SK-N-SH treated with all-trans-retinoic acid at 6 μM for 48 hours (cell line): ENCODE measurements around the gene ZFP64.

Experiments
- ATAC-seq: fragments of 200-7000 bp; cut with Tn5 transposase; 3 replicates; pipeline ENCODE4 v1.9.1; 2020; ENCODE audit warnings: mild to moderate bottlenecking, moderate library complexity
- BACH2 ChIP-seq: fragments of 250-450 bp; sonication (Bioruptor Pico); IDR thresholded peaks from 2 replicates; pipeline ENCODE4 v1.9.0; 2021; ENCODE audit warnings: mild to moderate bottlenecking, borderline replicate concordance
- CSRNP3 ChIP-seq: fragments of 250-450 bp; sonication (Bioruptor Pico); IDR thresholded peaks from 2 replicates; pipeline ENCODE4 v1.5.1; 2021; ENCODE audit warnings: mild to moderate bottlenecking, moderate library complexity
- ESRRG ChIP-seq: fragments of 250-450 bp; sonication (Bioruptor Pico); IDR thresholded peaks from 2 replicates; pipeline ENCODE4 v1.6.1; 2021; ENCODE audit warnings: mild to moderate bottlenecking
- GLIS3 ChIP-seq: fragments of 250-450 bp; sonication (Bioruptor Pico); IDR thresholded peaks from 2 replicates; pipeline ENCODE4 v1.5.0; 2020; ENCODE audit warnings: mild to moderate bottlenecking, moderate library complexity
- OSR1 ChIP-seq: fragments of 250-450 bp; sonication (Bioruptor Pico); IDR thresholded peaks from 2 replicates; pipeline ENCODE4 v1.8.0; 2022; ENCODE audit warnings: moderate library complexity, mild to moderate bottlenecking, inconsistent platforms
- PATZ1 ChIP-seq: fragments of 250-450 bp; sonication (Bioruptor Pico); IDR thresholded peaks from 2 replicates; pipeline ENCODE4 v1.8.0; 2020; ENCODE audit warnings: mild to moderate bottlenecking, moderate library complexity, borderline replicate concordance
- PPARA ChIP-seq: fragments of 250-450 bp; sonication (Bioruptor Pico); IDR thresholded peaks from 2 replicates; pipeline ENCODE4 v1.5.0; 2020; ENCODE audit warnings: mild to moderate bottlenecking, borderline replicate concordance
- RARB ChIP-seq: fragments of 250-450 bp; sonication (Bioruptor Pico); IDR thresholded peaks from 2 replicates; pipeline ENCODE4 v1.8.0; 2021; ENCODE audit warnings: mild to moderate bottlenecking, moderate library complexity
- SNAI2 ChIP-seq: fragments of 250-450 bp; sonication (Bioruptor Pico); IDR thresholded peaks from 2 replicates; pipeline ENCODE4 v1.5.0; 2020; ENCODE audit warnings: mild to moderate bottlenecking, moderate library complexity
- TCF4 ChIP-seq: fragments of 250-450 bp; sonication (Bioruptor Pico); IDR thresholded peaks from 2 replicates; pipeline ENCODE4 v1.8.0; 2021; ENCODE audit warnings: mild to moderate bottlenecking, moderate library complexity, borderline replicate concordance
- TOX ChIP-seq: fragments of 250-450 bp; sonication (Bioruptor Pico); IDR thresholded peaks from 2 replicates; pipeline ENCODE4 v1.8.0; 2021; ENCODE audit warnings: mild to moderate bottlenecking, moderate library complexity, borderline replicate concordance
- TSHZ2 ChIP-seq: fragments of 250-450 bp; sonication (Bioruptor Pico); IDR thresholded peaks from 2 replicates; pipeline ENCODE4 v1.5.0; 2020; ENCODE audit warnings: mild to moderate bottlenecking, moderate library complexity
- ZC3H10 ChIP-seq: fragments of 250-450 bp; sonication (Bioruptor Pico); IDR thresholded peaks from 2 replicates; pipeline ENCODE4 v1.5.1; 2021; ENCODE audit warnings: mild to moderate bottlenecking, moderate library complexity
- ZFP3 ChIP-seq: fragments of 250-450 bp; sonication (Bioruptor Pico); IDR thresholded peaks from 2 replicates; pipeline ENCODE4 v1.5.0; 2020; ENCODE audit warnings: mild to moderate bottlenecking, moderate library complexity
- ZFP30 ChIP-seq: fragments of 450-650 bp; formaldehyde crosslinking; IDR thresholded peaks from 2 replicates; pipeline ENCODE4 v1.5.0; 2022; ENCODE audit warnings: mild to moderate bottlenecking, moderate library complexity
- ZNF565 ChIP-seq: fragments of 450-650 bp; formaldehyde crosslinking; conservative IDR thresholded peaks from 2 replicates; pipeline ENCODE4 v1.5.0; 2020; ENCODE audit warnings: low read depth, mild to moderate bottlenecking, moderate library complexity
- ZNF70 ChIP-seq: fragments of 450-650 bp; formaldehyde crosslinking; IDR thresholded peaks from 2 replicates; pipeline ENCODE4 v1.5.0; 2020; ENCODE audit warnings: mild to moderate bottlenecking, moderate library complexity
- TF ChIP-seq, protein P1 (sequence below): fragments of 250-450 bp; sonication (Bioruptor Pico); IDR thresholded peaks from 2 replicates; pipeline ENCODE4 v1.8.0; 2021; ENCODE audit warnings: low read depth, mild to moderate bottlenecking, moderate library complexity, borderline replicate concordance

Gene ZFP64

GRCh38 chr20:52110456-52110855 is 81.1 kb downstream of the ZFP64 start:
- no peak for ATAC-seq
- TF ChIP-seq ZNF70 (CRISPR knock-in tag) = no peak
- TF ChIP-seq PATZ1 = no peak
- no peak for TF ChIP-seq SNAI2 (CRISPR knock-in tag)
- TF ChIP-seq, protein P1, sequence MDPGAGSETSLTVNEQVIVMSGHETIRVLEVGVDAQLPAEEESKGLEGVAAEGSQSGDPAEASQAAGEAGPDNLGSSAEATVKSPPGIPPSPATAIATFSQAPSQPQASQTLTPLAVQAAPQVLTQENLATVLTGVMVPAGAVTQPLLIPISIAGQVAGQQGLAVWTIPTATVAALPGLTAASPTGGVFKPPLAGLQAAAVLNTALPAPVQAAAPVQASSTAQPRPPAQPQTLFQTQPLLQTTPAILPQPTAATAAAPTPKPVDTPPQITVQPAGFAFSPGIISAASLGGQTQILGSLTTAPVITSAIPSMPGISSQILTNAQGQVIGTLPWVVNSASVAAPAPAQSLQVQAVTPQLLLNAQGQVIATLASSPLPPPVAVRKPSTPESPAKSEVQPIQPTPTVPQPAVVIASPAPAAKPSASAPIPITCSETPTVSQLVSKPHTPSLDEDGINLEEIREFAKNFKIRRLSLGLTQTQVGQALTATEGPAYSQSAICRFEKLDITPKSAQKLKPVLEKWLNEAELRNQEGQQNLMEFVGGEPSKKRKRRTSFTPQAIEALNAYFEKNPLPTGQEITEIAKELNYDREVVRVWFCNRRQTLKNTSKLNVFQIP = no peak
- TF ChIP-seq ZFP3 = no peak
- TF ChIP-seq PPARA = no peak
- no peak for TF ChIP-seq OSR1
- TF ChIP-seq TCF4 (CRISPR knock-in tag) = no peak
- TF ChIP-seq ZNF565 (CRISPR knock-in tag) = no peak
- TF ChIP-seq RARB = no peak
- no peak for TF ChIP-seq CSRNP3 (CRISPR knock-in tag)
- no peak for TF ChIP-seq BACH2 (CRISPR knock-in tag)
- TF ChIP-seq, all 23 proteins: peak for 0

DNA sequence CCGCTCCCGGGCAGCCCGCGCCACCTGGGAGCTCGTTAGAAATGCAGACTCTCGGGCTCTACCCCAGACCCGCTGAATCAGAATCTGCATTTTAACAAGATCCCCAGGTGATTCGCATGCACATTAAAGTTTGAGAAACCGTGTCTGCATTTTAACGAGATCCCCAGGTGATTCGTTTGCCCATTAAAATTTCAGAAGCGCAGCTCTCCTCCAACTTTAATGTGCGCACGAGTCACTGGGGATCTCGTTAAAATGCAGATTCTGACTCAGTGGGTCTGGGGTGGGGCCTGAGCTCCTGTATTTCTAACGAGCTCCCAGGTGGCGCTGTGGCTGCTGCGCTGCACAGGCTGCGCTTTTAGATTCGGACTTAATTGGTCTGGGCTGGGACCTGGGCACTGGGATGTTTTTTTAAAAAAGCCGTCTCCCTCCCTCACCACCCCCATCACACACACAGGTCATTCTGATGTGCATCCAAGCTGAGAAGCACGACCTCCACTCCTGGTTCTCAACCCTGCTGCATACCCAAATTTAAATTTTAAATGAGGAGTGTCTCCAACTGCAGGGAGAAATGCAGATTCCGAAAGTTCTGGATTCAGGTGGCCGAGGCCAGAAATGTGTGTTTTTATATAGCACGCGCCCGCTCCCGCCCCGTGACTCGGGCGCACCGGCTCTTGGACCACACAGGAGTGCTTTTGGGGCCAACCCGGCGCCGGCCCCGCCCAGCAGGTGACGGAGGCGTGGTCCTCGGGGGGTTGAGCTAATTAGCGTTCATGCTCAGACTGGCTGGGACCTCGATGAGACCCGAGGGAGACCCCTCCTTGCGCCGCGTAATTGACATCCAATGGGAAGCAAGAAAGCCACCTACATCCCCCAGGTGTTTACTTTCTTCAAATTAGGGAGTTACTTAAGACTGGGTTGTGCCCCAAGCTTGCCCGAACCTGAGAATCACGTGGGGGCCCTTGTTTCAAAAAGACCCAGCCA is 85.8 kb downstream of the ZFP64 start:
- TF ChIP-seq ZFP3 (no peak), TSHZ2 (CRISPR knock-in tag) (no peak), RARB (no peak), BACH2 (CRISPR knock-in tag) (no peak), TCF4 (CRISPR knock-in tag) (no peak), TOX (CRISPR knock-in tag) (no peak)

DNA sequence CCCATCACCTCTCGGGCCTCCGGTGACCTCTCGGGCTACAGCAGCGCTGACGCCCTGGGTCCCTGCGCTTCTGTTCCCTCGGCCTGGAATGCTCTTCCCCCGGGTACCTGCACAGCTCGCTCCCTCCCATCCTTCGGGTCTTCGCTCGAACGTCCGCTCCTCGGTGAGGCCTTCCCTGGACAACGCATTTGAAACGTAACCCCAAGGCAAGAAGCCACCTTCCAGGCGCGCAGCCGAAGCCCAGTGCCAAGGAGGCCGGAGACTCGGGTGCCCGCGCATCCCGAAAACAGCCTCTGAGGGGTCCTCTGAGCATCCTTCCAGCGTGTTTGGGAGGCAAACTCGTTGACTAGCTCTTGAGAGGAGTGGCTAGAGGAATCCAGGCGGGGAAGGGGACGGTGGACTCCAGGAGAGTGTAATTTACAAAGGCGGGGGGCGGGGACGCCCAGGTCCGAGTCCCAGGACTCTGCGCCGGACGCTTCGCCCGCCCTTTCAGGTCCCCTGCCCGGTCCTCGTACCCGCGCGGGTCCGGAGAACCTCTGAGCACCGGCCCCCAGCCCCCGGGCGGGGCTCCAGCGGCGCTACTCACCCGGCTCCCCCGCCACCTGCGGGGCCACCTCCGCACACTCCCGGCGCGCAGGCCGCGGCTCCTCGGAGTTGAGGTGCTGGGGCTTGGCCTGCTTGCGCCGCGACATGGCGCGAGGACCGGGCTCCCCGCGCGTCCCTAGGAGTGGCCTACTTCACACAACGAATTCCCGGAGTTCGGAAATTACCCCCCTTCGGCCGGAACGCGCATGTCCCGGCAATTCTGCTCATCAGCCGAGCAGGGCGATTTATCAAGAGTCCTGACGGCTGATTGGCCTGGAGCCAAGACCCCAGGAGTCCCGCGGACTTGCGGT is 86.8 kb downstream of the ZFP64 start:
- ATAC-seq = no peak
- TF ChIP-seq ZFP30 (CRISPR knock-in tag) (no peak), TOX (CRISPR knock-in tag) (no peak), GLIS3 (CRISPR knock-in tag) (no peak), ZNF565 (CRISPR knock-in tag) (no peak), TCF4 (CRISPR knock-in tag) (no peak), OSR1 (no peak), ESRRG (CRISPR knock-in tag) (no peak), ZC3H10 (CRISPR knock-in tag) (no peak), TSHZ2 (CRISPR knock-in tag) (no peak)
- TF ChIP-seq, protein P1 = no peak

More for the DNA sequence above, 85.8 kb downstream of the ZFP64 start:
- no peak for ATAC-seq
